Adrenal gland (tissue), 5 donors: Measurements from ENCODE around the gene SPP1.

ENCODE experiments used
- CTCF ChIP-seq, 6 experiments: fragments of 450-650 bp in 4 of 6; fragments of 200-600 bp in 2 of 6; sonication (generic) in 1 of 6; IDR thresholded peaks; 1 replicate in 5 of 6; 2 replicates in 1 of 6; pipeline versions ENCODE4 v1.5.1 to v1.8.0; 2016 to 2021; ENCODE audit warnings: antibody characterized with exemption in 6 of 6, mild to moderate bottlenecking in 2 of 6, moderate library complexity in 1 of 6
- POLR2A ChIP-seq, 2 donors: fragments of 450-650 bp; IDR thresholded peaks; one replicate each; pipeline ENCODE4 v1.6.1; 2017; ENCODE audit warnings: antibody characterized with exemption in 2 of 2, mild to moderate bottlenecking in 2 of 2, moderate library complexity in 1 of 2
- donor health status: DM: no; HTN: no; CAD: no.

GRCh38 chr4:87950493-87950892 lies 25.0 kb upstream of the SPP1 start:
- TF ChIP-seq CTCF (IDR thresholded peaks at IDR 0.05) (no peak), POLR2A (IDR thresholded peaks at IDR 0.05) (no peak)
